Parathyroid adenoma (tissue), 2 donors: ENCODE results near the gene MILR1.

Experiments
- H2AFZ ChIP-seq: fragments of 300-600 bp; sonication (generic); one replicate; pipeline ENCODE4 v1.7.0; 2017; ENCODE audit warnings: antibody characterized with exemption, mild to moderate bottlenecking
- H3K27ac ChIP-seq: fragments of 300-600 bp; sonication (generic); one replicate; pipeline ENCODE4 v1.7.0; 2017
- H3K27me3 ChIP-seq: fragments of 300-600 bp; sonication (generic); one replicate; pipeline ENCODE4 v1.7.0; 2017; ENCODE audit warnings: low read length; ENCODE audit not compliant: control insufficient read depth, insufficient read depth
- H3K36me3 ChIP-seq: fragments of 300-600 bp; sonication (generic); one replicate; pipeline ENCODE4 v1.7.0; 2017; ENCODE audit warnings: low read length; ENCODE audit not compliant: control insufficient read depth, insufficient read depth
- H3K4me1 ChIP-seq: fragments of 300-600 bp; sonication (generic); one replicate; pipeline ENCODE4 v1.7.0; 2017; ENCODE audit warnings: control low read depth
- H3K4me2 ChIP-seq: fragments of 300-600 bp; sonication (generic); one replicate; pipeline ENCODE4 v1.7.0; 2017; ENCODE audit warnings: low read length
- H3K4me3 ChIP-seq: fragments of 300-600 bp; sonication (generic); one replicate; pipeline ENCODE4 v1.7.0; 2017; ENCODE audit warnings: low read depth, low read length
- H3K79me2 ChIP-seq: fragments of 300-600 bp; sonication (generic); one replicate; pipeline ENCODE4 v1.7.0; 2017; ENCODE audit warnings: control low read depth
- H3K9ac ChIP-seq: fragments of 300-600 bp; sonication (generic); one replicate; pipeline ENCODE4 v1.7.0; 2017; ENCODE audit warnings: mild to moderate bottlenecking
- H3K9me3 ChIP-seq: fragments of 300-600 bp; sonication (generic); one replicate; pipeline ENCODE4 v1.7.0; 2017; ENCODE audit warnings: low read length; ENCODE audit not compliant: control insufficient read depth
- CTCF ChIP-seq: fragments of 300-600 bp; sonication (generic); IDR thresholded peaks from one replicate; pipeline ENCODE4 v1.7.0; 2017; ENCODE audit warnings: antibody characterized with exemption, mild to moderate bottlenecking
- donor health status: primary hyperparathyroidism.

MILR1 gene

DNA sequence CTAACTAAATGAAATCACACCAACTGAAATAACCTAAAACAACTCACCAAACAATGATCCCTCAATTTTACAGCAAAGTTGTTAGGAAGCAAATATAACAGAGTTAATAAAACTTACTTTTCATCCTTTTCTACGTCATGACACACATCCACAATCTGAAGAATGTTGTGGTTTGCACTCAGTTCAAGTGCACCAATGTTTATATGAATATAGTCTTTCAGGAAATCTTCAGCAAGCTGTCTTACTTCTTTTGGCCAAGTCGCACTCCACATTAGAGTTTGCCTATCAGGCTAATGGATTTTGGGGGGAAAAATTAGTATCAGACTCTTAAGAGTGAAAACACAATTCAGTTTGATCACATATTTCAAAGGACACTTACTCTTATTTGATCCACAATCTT is 53.9 kb downstream of the MILR1 start:
- peaks cover 15% of the 10 kb centered on the region for H3K4me1 ChIP-seq
- TF ChIP-seq CTCF, result no peak
- H3K27me3 ChIP-seq, result no peaks in the 10 kb centered on the region

GRCh38 chr17:64503341-64503740 is 54.4 kb downstream of the MILR1 start:
- H3K36me3 ChIP-seq, result no peaks in the 10 kb centered on the region
- no peaks in the 10 kb centered on the region for H3K9me3 ChIP-seq
- H2AFZ ChIP-seq, result no peak overlapping the region
- no peak overlapping the region for H3K4me2 ChIP-seq
- H3K9ac ChIP-seq, result no peak overlapping the region
- H3K27ac ChIP-seq, result no peak overlapping the region
- no peak overlapping the region for H3K4me3 ChIP-seq
- no peaks in the 10 kb centered on the region for H3K27me3 ChIP-seq
- peaks cover 42% of the 10 kb centered on the region for H3K79me2 ChIP-seq
- H3K4me1 ChIP-seq, result peaks cover 20% of the 10 kb centered on the region
- no peak for TF ChIP-seq CTCF

More for the DNA sequence above, 53.9 kb downstream of the MILR1 start:
- Histone ChIP-seq H2AFZ (no peak overlapping the region), H3K4me2 (no peak overlapping the region), H3K9me3 (no peaks in the 10 kb centered on the region), H3K4me3 (no peak overlapping the region), H3K79me2 (peaks cover 37% of the 10 kb centered on the region), H3K36me3 (no peaks in the 10 kb centered on the region), H3K9ac (no peak overlapping the region), H3K27ac (no peak overlapping the region)

DNA sequence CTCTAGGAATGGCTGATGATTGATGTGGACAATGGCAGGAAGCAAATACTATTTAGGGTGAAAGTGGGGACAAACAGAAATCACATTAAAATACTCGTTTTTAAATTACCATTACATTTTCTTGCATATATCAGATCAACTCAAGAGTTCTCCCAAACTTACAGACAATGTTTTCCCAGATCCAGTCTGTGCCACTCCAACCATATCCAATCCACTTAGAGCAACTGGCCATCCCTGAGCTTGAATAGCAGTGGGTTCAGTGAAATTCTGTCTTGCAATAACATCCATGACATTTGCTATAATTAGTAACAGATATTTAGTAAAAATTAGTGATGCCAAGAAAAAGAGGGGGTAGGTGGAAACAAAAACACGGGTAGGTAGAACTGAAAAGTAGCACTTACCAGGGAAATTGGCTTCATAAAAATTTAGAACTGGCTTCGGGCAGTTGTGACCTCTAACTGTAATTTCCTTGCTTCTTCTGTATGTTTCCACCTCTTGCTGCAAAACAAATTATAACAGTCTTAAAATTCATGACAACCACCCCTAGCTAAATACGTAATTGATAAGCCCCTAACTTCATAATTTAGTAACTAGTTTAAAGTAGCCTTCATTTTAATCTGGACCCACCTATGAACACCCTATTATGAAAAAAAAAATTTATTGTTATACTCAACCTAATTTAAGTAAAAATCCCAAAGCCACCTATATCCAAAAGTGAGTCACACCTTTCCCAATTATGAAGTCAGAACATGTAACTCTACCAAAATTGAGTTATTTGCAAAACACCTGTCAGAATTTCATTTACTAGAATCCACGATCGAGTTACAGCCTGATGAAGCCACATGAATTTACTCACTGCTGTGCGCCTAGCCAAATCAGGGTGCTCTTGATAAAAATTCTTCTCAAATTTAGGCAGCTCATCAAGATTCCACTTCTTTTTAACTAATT is 55.2 kb downstream of the MILR1 start:
- TF ChIP-seq CTCF, result no peak
- peak overlapping the region; percentile 100 for H3K4me3 ChIP-seq
- H3K9ac ChIP-seq, result no peak overlapping the region
- no peaks in the 10 kb centered on the region for H3K9me3 ChIP-seq
- peak overlapping the region; percentile 87 for H3K4me2 ChIP-seq
- H3K27me3 ChIP-seq, result no peaks in the 10 kb centered on the region
- H2AFZ ChIP-seq, result no peak overlapping the region
- H3K27ac ChIP-seq, result peak overlapping the region; percentile 99
- H3K36me3 ChIP-seq, result no peaks in the 10 kb centered on the region
- H3K79me2 ChIP-seq, result peaks cover 47% of the 10 kb centered on the region
- peaks cover 21% of the 10 kb centered on the region for H3K4me1 ChIP-seq

GRCh38 chr17:64504769-64505339 is 55.9 kb downstream of the MILR1 start:
- no peak for TF ChIP-seq CTCF
- Histone ChIP-seq H2AFZ (peak overlapping the region; percentile 85), H3K36me3 (no peaks in the 10 kb centered on the region), H3K4me2 (peak overlapping the region; percentile 87), H3K9ac (peak overlapping the region; percentile 78), H3K4me3 (peak overlapping the region; percentile 100), H3K9me3 (no peaks in the 10 kb centered on the region), H3K79me2 (peaks cover 52% of the 10 kb centered on the region), H3K4me1 (peaks cover 21% of the 10 kb centered on the region), H3K27ac (peak overlapping the region; percentile 99), H3K27me3 (no peaks in the 10 kb centered on the region)
